ENCODE data around the gene AMER2. TPM values are rescaled to one million over a fixed set of nuclear protein-coding genes. Genes with fewer than 3 reads are reported as not detected.

AMER2 gene
- total RNA-seq, 3 donors from 2014 or later: 9.1 TPM; not detected in 2

DNA sequence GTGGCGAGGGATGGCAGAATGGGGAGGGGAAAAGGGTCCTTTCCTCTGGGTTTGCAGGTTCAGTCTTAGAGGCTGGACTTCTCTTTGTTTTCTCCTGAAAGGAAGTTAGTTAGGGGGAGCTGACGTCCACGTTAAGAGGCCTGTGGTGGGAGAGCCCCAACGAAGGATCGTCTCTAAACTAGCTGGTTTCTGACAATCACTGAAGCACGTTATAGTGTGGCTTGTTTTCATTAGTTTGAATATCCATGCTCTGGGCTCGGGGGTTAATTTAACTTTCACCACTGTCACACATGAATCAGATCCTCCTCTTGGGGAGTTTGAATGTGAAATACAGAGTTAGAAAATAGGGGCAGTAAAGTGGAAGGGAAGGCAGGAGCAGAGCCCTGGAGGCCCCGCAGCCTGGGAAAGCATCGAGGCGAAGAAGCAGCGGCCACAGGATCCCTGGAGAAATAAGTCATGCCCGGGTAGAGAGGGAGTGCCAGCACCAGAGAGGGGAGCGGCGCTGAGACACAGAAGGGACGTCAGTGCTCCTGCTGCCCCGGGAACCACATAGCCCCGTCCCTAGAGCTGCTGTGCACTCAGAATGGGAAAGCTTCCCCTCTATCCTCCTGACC is 31.1 kb upstream of the AMER2 start:
- intact Hi-C loops (cut with DNase I; ENCODE audit: low total_unique reads): no loop called here
- peaks cover 0 to 5% of the 10 kb centered on the region in 2 donors for H3K27me3 ChIP-seq
- no peak for DNase-seq (ENCODE audit: low spot score in 2 of 2)

DNA sequence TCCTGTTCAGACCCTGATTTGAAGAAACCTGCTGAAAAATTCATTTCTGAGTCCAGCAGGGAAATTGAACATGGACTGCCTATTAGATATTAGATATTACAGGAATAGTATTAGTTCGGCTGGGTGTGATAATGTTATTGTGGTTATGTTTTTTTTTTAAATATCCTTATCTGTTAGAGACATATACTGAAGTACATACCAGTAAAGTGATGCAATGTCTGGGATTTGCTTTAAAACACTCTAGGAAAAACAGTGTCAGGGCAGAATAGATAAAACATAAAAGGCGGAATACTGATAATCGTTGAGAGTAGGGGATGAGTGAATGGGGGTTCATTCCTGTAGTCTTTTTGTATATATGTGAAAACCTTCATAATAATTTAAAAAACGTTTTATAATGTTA is 28.7 kb upstream of the AMER2 start:
- Histone ChIP-seq H3K36me3 (no peaks in the 10 kb centered on the region), H3K27ac (no peak overlapping the region)
- intact Hi-C loops (cut with DNase I; ENCODE audit: low total_unique reads): no loop called here

More for the DNA sequence above, 31.1 kb upstream of the AMER2 start:
- H3K27ac ChIP-seq: no peak overlapping the region
- H3K9me3 ChIP-seq: no peaks in the 10 kb centered on the region
- H3K4me3 ChIP-seq: no peak overlapping the region
- H3K4me1 ChIP-seq: no peaks in the 10 kb centered on the region
- TF ChIP-seq POLR2A (IDR thresholded peaks at IDR 0.05) (no peak), POLR2AphosphoS5 (IDR thresholded peaks at IDR 0.05) (no peak)
- no peaks in the 10 kb centered on the region for H3K36me3 ChIP-seq

DNA sequence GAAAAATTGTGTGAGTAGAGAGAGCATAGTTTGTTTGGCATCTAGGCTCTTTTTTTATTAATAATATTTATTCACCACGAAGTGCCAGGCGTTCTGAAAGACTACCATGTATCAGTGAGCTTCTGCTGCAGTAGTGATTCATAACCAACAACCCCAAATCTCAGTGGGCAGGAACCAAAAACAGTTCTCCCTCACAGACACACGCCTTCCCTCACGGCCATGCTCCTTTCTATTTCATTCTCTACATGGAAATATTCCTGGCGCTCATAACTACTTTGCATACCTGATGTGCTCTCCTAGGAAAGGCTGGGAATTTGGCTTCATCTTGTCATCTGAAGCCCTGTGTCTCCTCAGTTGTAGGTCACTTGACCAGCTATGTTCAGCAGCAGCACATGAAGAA is 26.6 kb upstream of the AMER2 start:
- H3K36me3 ChIP-seq: no peaks in the 10 kb centered on the region
- no peak for DNase-seq (ENCODE audit: low spot score in 2 of 2)
- no peak overlapping the region for H3K27ac ChIP-seq
- no peaks in the 10 kb centered on the region for H3K4me1 ChIP-seq
- intact Hi-C loops (cut with DNase I; ENCODE audit: low total_unique reads): no loop called here
- no peaks in the 10 kb centered on the region for H3K9me3 ChIP-seq
- H3K27me3 ChIP-seq: peaks cover 0 to 5% of the 10 kb centered on the region in 2 donors
- TF ChIP-seq POLR2A (IDR thresholded peaks at IDR 0.05) (no peak), POLR2AphosphoS5 (IDR thresholded peaks at IDR 0.05) (no peak)
- TF ChIP-seq, protein P1, sequence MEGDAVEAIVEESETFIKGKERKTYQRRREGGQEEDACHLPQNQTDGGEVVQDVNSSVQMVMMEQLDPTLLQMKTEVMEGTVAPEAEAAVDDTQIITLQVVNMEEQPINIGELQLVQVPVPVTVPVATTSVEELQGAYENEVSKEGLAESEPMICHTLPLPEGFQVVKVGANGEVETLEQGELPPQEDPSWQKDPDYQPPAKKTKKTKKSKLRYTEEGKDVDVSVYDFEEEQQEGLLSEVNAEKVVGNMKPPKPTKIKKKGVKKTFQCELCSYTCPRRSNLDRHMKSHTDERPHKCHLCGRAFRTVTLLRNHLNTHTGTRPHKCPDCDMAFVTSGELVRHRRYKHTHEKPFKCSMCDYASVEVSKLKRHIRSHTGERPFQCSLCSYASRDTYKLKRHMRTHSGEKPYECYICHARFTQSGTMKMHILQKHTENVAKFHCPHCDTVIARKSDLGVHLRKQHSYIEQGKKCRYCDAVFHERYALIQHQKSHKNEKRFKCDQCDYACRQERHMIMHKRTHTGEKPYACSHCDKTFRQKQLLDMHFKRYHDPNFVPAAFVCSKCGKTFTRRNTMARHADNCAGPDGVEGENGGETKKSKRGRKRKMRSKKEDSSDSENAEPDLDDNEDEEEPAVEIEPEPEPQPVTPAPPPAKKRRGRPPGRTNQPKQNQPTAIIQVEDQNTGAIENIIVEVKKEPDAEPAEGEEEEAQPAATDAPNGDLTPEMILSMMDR (IDR thresholded peaks at IDR 0.05): no peak
- no peak overlapping the region for H3K4me3 ChIP-seq

More for the DNA sequence above, 28.7 kb upstream of the AMER2 start:
- Histone ChIP-seq H3K27me3 (peaks cover 0 to 5% of the 10 kb centered on the region in 2 donors), H3K9me3 (no peaks in the 10 kb centered on the region), H3K4me1 (no peaks in the 10 kb centered on the region), H3K4me3 (no peak overlapping the region)
- TF ChIP-seq POLR2AphosphoS5 (IDR thresholded peaks at IDR 0.05): no peak
- TF ChIP-seq, protein P1 (IDR thresholded peaks at IDR 0.05): no peak
- TF ChIP-seq POLR2A (IDR thresholded peaks at IDR 0.05): no peak
- DNase-seq (ENCODE audit: low spot score in 2 of 2): no peak

DNA sequence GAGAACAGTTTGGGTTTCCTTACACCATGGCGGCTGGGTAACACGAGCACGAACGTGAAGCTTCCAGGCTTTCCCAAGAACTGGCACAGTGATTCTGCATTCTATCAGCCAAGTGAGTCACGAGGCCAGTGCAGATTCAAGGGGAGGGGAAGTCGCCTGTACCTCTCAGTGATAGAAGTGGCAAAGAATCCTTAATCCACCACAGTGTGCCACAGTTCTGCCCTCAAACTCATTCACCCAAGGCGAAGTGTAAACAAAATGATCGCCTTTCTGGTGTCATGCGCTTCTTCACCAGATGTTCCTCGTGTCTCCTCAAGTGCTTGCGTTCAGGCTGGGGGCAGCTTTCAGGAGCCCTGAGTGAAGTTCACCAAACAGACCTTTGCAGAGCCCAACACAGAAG is 24.9 kb upstream of the AMER2 start:
- H3K36me3 ChIP-seq: no peaks in the 10 kb centered on the region
- H3K27me3 ChIP-seq: peaks cover 0 to 8% of the 10 kb centered on the region in 2 donors
- no peak overlapping the region for H3K4me3 ChIP-seq
- TF ChIP-seq POLR2AphosphoS5 (IDR thresholded peaks at IDR 0.05) (no peak), POLR2A (IDR thresholded peaks at IDR 0.05) (no peak)
- TF ChIP-seq, protein P1 (IDR thresholded peaks at IDR 0.05): no peak
- DNase-seq (ENCODE audit: low spot score in 2 of 2): no peak
- no peak overlapping the region for H3K27ac ChIP-seq
- intact Hi-C loops (cut with DNase I; ENCODE audit: low total_unique reads): no loop called here
- H3K9me3 ChIP-seq: no peaks in the 10 kb centered on the region
- H3K4me1 ChIP-seq: no peaks in the 10 kb centered on the region

DNA sequence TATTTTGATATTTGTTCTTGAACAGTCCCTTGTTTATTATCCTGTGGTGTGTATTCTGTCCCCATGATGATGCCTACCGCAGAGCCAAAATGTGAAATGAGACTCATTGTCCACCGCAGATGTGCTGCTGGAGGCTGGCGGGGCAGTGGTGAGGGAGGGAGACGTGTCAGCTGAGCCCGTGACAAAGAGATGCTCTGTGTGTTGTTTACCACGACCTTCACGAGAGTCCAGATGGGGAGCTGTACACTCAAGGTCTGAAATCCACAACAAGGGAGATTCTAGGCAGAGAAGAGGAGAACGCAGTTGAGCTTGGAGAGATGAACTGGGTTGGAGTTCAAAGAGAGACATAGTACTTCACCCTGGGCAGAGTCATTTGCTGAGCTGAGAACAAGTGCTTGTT is 20.8 kb upstream of the AMER2 start:
- intact Hi-C loops (cut with DNase I; ENCODE audit: low total_unique reads): no loop called here
- Histone ChIP-seq H3K9me3 (no peaks in the 10 kb centered on the region), H3K36me3 (no peaks in the 10 kb centered on the region), H3K4me1 (no peaks in the 10 kb centered on the region), H3K27me3 (peaks cover 0 to 23% of the 10 kb centered on the region in 2 donors), H3K4me3 (no peak overlapping the region), H3K27ac (no peak overlapping the region)
- no peak for TF ChIP-seq POLR2AphosphoS5 (IDR thresholded peaks at IDR 0.05)
- TF ChIP-seq, protein P1 (IDR thresholded peaks at IDR 0.05): no peak
- no peak for TF ChIP-seq POLR2A (IDR thresholded peaks at IDR 0.05)
- DNase-seq (ENCODE audit: low spot score in 2 of 2): no peak

All from breast epithelium (tissue), 4 donors.